HepG2 (cell line): ENCODE measurements around the gene LAMA5. TPM values are rescaled to one million over a fixed set of nuclear protein-coding genes. Genes with fewer than 3 reads are reported as not detected.
A peak's percentile ranks its signal among the peaks of the same experiment; 100 is the strongest.

Source experiments
- BHLHE40 ChIP-seq: IDR thresholded peaks from 2 replicates; pipeline ENCODE4 v1.6.1; 2011; ENCODE audit warnings: low read length, improper control_type of control experiment
- CAMTA2 ChIP-seq: sonication (generic); formaldehyde crosslinking; IDR thresholded peaks from 2 replicates; pipeline ENCODE4 v1.4.0; 2020; ENCODE audit warnings: mild to moderate bottlenecking, missing genetic modification reagents, borderline replicate concordance
- CHD2 ChIP-seq: IDR thresholded peaks from 2 replicates; pipeline ENCODE4 v1.6.1; 2011; ENCODE audit warnings: low read depth, low read length, improper control_type of control experiment
- FOXA3 ChIP-seq: IDR thresholded peaks from 2 replicates; pipeline ENCODE4 v1.6.1; 2016; ENCODE audit warnings: missing genetic modification reagents, missing compliant biosample characterization
- GPN1 ChIP-seq: sonication (generic); formaldehyde crosslinking; IDR thresholded peaks from 2 replicates; pipeline ENCODE4 v1.5.1; 2020; ENCODE audit warnings: missing genetic modification reagents, borderline replicate concordance
- NFYC ChIP-seq: IDR thresholded peaks from 2 replicates; pipeline ENCODE4 v1.6.1; 2016; ENCODE audit warnings: missing genetic modification reagents, missing compliant biosample characterization
- NR2C2 ChIP-seq: sonication (generic); formaldehyde crosslinking; IDR thresholded peaks from 2 replicates; pipeline ENCODE4 v1.4.0; 2020; ENCODE audit warnings: missing genetic modification reagents, mild to moderate bottlenecking, moderate library complexity, borderline replicate concordance
- PAX8 ChIP-seq: sonication (generic); formaldehyde crosslinking; IDR thresholded peaks from 2 replicates; pipeline ENCODE4 v1.8.0; 2022; ENCODE audit warnings: mild to moderate bottlenecking, missing genetic modification reagents, borderline replicate concordance
- PHF8 ChIP-seq: sonication (generic); formaldehyde crosslinking; IDR thresholded peaks from 2 replicates; pipeline ENCODE4 v1.5.0; 2020; ENCODE audit warnings: missing genetic modification reagents
- ZFY ChIP-seq: sonication (generic); formaldehyde crosslinking; IDR thresholded peaks from 2 replicates; pipeline ENCODE4 v1.4.0; 2020; ENCODE audit warnings: missing genetic modification reagents
- ZNF235 ChIP-seq: sonication (generic); formaldehyde crosslinking; IDR thresholded peaks from 2 replicates; pipeline ENCODE4 v1.8.1; 2023; ENCODE audit warnings: mild to moderate bottlenecking, missing genetic modification reagents, borderline replicate concordance
- ZNF441 ChIP-seq: sonication (generic); formaldehyde crosslinking; IDR thresholded peaks from 2 replicates; pipeline ENCODE4 v1.7.0; 2021; ENCODE audit warnings: missing genetic modification reagents, borderline replicate concordance
- ZNF558 ChIP-seq: sonication (generic); formaldehyde crosslinking; IDR thresholded peaks from 2 replicates; pipeline ENCODE4 v1.9.0; 2022; ENCODE audit warnings: mild to moderate bottlenecking, missing genetic modification reagents, borderline replicate concordance
- ZNF652 ChIP-seq: IDR thresholded peaks from 2 replicates; pipeline ENCODE4 v1.6.1; 2016; ENCODE audit warnings: low read depth, borderline replicate concordance
- ZSCAN21 ChIP-seq: sonication (generic); formaldehyde crosslinking; IDR thresholded peaks from 2 replicates; pipeline ENCODE4 v1.8.0; 2022; ENCODE audit warnings: mild to moderate bottlenecking, missing genetic modification reagents, moderate library complexity, borderline replicate concordance
- polyA plus RNA-seq, 8 experiments: library from polyadenylated mRNA; depleted of rRNA in 3 of 8; stranded (reverse) in 7 of 8; unstranded in 1 of 8; fragments of >200 nt; fragmentation: Illumina TruSeq in 4 of 8; extraction: Trizol in 4 of 8; gene quantifications; 2 replicates each; pipeline versions ENCODE4 v1.2.1 to v1.2.3, GENCODE V29; 2011 to 2016; ENCODE audit warnings: low read depth in 4 of 8, missing spikeins in 1 of 8, mixed read lengths in 1 of 8; ENCODE audit not compliant: insufficient read depth in 1 of 8
- total RNA-seq, 5 experiments: library from RNA; depleted of rRNA; stranded (reverse); fragments of >200 nt; fragmentation: Illumina TruSeq; extraction: Trizol; gene quantifications; 2 replicates each; pipeline ENCODE4 v1.2.3, GENCODE V29; 2016; ENCODE audit warnings: low read depth in 1 of 5
- TF ChIP-seq, protein P1 (sequence below): sonication (generic); formaldehyde crosslinking; IDR thresholded peaks from 2 replicates; pipeline ENCODE4 v1.5.0; 2020; ENCODE audit warnings: missing genetic modification reagents
- TF ChIP-seq, protein P2 (sequence below): sonication (generic); formaldehyde crosslinking; conservative IDR thresholded peaks from 2 replicates; pipeline ENCODE4 v1.4.0; 2020; ENCODE audit warnings: missing genetic modification reagents
- TF ChIP-seq, protein P3 (sequence below): IDR thresholded peaks from 2 replicates; pipeline ENCODE4 v1.6.1; 2012; ENCODE audit warnings: inconsistent platforms
- TF ChIP-seq, protein P4 (sequence below): sonication (generic); formaldehyde crosslinking; IDR thresholded peaks from 2 replicates; pipeline ENCODE4 v1.4.0; 2020; ENCODE audit warnings: missing genetic modification reagents, borderline replicate concordance

LAMA5 gene
- total and polyA plus RNA-seq, 2 of the 13 experiments (the other 11 are each of a cell fraction or from before 2014, with no cell fraction given): 21.0 to 44.7 TPM

DNA sequence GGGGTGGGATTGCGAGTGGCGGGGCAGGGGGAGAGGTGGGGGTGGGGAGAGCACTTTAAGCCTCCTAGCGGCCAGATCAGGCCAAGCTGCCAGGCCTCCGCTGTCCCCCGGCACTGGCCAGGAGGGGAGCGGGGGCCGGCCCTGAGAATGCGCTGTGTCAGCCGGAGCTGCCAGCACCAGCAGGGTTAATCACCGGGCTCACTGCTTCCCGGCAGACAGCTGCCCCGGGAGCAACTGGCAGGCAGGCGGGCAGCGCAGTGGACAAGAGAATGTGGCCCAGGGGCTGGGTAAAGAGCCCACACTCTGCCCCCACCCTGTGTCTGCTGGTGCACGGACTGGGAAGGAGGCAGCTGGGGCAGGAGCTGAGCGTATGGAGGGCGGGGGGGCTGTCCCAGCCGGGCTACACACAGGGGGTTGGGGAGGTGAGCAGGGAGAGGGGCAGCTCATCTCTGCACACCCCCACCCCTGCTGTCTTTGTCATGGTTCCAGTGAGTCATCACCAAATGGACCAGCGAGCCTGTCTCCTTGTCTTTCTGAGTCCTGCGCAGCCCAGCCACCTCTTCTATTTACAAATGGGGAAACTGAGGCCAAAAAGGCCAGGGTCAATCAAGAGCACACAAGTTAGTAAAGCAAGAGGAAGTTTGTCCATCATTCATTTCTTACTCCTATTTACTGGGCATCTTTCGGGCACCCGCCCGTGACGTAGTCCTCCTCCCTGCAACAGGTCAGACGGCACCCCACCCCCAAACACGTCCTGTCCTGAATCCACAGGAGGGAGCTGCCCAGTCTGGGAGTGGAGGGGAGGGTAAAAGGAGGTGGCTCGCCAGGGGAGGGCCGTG, 2.1 kb upstream of the LAMA5 start (continued):
- no peak; the same call in 1 of the 2 replicates for TF ChIP-seq CAMTA2 (CRISPR knock-in tag)
- TF ChIP-seq, protein P1, sequence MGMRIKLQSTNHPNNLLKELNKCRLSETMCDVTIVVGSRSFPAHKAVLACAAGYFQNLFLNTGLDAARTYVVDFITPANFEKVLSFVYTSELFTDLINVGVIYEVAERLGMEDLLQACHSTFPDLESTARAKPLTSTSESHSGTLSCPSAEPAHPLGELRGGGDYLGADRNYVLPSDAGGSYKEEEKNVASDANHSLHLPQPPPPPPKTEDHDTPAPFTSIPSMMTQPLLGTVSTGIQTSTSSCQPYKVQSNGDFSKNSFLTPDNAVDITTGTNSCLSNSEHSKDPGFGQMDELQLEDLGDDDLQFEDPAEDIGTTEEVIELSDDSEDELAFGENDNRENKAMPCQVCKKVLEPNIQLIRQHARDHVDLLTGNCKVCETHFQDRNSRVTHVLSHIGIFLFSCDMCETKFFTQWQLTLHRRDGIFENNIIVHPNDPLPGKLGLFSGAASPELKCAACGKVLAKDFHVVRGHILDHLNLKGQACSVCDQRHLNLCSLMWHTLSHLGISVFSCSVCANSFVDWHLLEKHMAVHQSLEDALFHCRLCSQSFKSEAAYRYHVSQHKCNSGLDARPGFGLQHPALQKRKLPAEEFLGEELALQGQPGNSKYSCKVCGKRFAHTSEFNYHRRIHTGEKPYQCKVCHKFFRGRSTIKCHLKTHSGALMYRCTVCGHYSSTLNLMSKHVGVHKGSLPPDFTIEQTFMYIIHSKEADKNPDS (CRISPR knock-in tag): no peak; the same call in 1 of the 2 replicates
- TF ChIP-seq PHF8 (CRISPR knock-in tag): no peak; the same call in 1 of the 2 replicates
- TF ChIP-seq, protein P2, sequence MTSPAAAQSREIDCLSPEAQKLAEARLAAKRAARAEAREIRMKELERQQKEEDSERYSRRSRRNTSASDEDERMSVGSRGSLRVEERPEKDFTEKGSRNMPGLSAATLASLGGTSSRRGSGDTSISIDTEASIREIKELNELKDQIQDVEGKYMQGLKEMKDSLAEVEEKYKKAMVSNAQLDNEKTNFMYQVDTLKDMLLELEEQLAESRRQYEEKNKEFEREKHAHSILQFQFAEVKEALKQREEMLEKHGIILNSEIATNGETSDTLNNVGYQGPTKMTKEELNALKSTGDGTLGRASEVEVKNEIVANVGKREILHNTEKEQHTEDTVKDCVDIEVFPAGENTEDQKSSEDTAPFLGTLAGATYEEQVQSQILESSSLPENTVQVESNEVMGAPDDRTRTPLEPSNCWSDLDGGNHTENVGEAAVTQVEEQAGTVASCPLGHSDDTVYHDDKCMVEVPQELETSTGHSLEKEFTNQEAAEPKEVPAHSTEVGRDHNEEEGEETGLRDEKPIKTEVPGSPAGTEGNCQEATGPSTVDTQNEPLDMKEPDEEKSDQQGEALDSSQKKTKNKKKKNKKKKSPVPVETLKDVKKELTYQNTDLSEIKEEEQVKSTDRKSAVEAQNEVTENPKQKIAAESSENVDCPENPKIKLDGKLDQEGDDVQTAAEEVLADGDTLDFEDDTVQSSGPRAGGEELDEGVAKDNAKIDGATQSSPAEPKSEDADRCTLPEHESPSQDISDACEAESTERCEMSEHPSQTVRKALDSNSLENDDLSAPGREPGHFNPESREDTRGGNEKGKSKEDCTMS: peak; percentile 64; the same call in 1 of the 2 replicates
- TF ChIP-seq ZNF235 (CRISPR knock-in tag): no peak
- no peak; the same call in 1 of the 2 replicates for TF ChIP-seq FOXA3 (CRISPR knock-in tag)
- no peak for TF ChIP-seq ZNF441 (CRISPR knock-in tag)
- peak; percentile 96 for TF ChIP-seq ZNF652
- no peak; the same call in 1 of the 2 replicates for TF ChIP-seq NR2C2 (CRISPR knock-in tag)
- TF ChIP-seq ZFY (CRISPR knock-in tag): peak; percentile 51; the same call in 1 of the 2 replicates
- TF ChIP-seq ZNF558 (CRISPR knock-in tag): no peak
- TF ChIP-seq ZSCAN21: peak; percentile 67; the same call in 1 of the 2 replicates
- no peak for TF ChIP-seq CHD2
- TF ChIP-seq, protein P3, sequence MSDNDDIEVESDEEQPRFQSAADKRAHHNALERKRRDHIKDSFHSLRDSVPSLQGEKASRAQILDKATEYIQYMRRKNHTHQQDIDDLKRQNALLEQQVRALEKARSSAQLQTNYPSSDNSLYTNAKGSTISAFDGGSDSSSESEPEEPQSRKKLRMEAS: no peak
- TF ChIP-seq BHLHE40: no peak
- 0 out of 2 replicates have a peak, but pooled peaks have one; percentile 75 for TF ChIP-seq PAX8
- TF ChIP-seq, protein P4, sequence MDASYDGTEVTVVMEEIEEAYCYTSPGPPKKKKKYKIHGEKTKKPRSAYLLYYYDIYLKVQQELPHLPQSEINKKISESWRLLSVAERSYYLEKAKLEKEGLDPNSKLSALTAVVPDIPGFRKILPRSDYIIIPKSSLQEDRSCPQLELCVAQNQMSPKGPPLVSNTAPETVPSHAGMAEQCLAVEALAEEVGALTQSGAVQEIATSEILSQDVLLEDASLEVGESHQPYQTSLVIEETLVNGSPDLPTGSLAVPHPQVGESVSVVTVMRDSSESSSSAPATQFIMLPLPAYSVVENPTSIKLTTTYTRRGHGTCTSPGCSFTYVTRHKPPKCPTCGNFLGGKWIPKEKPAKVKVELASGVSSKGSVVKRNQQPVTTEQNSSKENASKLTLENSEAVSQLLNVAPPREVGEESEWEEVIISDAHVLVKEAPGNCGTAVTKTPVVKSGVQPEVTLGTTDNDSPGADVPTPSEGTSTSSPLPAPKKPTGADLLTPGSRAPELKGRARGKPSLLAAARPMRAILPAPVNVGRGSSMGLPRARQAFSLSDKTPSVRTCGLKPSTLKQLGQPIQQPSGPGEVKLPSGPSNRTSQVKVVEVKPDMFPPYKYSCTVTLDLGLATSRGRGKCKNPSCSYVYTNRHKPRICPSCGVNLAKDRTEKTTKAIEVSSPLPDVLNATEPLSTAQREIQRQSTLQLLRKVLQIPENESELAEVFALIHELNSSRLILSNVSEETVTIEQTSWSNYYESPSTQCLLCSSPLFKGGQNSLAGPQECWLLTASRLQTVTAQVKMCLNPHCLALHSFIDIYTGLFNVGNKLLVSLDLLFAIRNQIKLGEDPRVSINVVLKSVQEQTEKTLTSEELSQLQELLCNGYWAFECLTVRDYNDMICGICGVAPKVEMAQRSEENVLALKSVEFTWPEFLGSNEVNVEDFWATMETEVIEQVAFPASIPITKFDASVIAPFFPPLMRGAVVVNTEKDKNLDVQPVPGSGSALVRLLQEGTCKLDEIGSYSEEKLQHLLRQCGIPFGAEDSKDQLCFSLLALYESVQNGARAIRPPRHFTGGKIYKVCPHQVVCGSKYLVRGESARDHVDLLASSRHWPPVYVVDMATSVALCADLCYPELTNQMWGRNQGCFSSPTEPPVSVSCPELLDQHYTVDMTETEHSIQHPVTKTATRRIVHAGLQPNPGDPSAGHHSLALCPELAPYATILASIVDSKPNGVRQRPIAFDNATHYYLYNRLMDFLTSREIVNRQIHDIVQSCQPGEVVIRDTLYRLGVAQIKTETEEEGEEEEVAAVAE (CRISPR knock-in tag): no peak
- no peak for TF ChIP-seq GPN1 (CRISPR knock-in tag)
- TF ChIP-seq NFYC (CRISPR knock-in tag): no peak
